CD4-positive, alpha-beta T cell treated with Interleukin-15 for 1 hour (primary cell): ENCODE measurements around the gene DACT2.

ENCODE experiments used
- DNase-seq: peaks from one replicate; pipeline ENCODE4 v3.0.0-alpha.2; 2020

DACT2 gene

DNA sequence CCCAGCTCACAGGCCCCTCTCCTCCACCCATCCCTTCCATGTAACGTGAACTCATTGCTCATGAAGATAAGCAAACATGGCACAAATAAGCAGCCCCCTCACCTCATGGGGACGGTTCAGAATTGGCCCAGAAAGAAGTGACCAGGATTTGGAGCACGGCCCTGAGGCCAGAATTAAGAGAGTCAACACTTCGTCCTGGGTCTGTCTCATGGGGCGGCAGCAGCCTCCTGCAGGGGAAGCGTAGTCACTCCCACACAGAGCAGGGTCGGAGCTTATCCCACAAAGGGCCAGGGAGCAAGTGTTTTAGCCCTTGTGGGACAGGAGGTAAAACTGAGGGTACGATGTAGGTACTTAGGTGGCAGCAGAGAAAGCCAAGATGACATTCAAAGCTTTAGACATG, 28.6 kb upstream of the DACT2 start:
- no peak for DNase-seq

GRCh38 chr6:168347615-168348014, 28.0 kb upstream of the DACT2 start:
- no peak for DNase-seq

GRCh38 chr6:168347053-168347452, 27.5 kb upstream of the DACT2 start:
- no peak for DNase-seq

DNA sequence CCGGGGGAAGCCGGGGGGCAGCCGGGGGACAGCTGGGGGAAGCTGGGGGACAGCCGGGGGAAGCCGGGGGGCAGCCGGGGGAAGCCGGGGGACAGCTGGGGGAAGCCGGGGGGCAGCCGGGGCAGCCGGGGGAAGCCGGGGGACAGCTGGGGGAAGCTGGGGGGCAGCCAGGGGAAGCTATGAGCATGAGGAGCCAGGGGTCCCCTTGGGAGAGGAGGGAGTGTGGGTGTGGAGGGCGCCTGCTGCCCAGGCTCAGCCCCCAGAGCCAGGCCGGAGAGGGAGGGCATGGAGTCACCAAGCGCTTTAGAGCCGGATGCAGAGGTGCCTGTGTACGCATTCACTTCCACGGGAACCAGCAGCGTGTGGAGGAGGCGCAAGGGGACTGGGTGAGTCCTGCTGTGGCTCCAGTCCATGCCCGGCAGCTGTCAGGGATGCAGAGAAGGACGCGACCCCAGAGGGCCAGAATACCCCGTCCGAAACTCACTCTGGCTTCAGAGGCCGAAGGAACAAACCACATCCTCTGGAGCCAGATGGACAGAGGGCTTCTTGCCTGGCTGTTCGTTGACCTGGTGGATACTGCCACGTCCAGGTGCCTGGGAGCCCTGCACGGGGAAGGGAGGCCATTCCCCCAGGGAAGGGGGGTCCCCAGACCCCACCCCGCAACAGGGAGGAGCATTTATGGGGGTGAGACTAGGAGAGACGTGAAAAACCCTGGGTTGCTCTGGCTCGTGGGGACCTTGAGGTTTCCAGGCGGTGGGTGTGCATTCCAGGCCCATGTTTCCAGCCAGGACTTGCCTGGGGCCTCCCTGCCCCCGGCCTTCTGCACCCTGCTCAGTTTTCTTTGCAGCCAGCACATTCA, 26.5 kb upstream of the DACT2 start:
- no peak for DNase-seq

DNA sequence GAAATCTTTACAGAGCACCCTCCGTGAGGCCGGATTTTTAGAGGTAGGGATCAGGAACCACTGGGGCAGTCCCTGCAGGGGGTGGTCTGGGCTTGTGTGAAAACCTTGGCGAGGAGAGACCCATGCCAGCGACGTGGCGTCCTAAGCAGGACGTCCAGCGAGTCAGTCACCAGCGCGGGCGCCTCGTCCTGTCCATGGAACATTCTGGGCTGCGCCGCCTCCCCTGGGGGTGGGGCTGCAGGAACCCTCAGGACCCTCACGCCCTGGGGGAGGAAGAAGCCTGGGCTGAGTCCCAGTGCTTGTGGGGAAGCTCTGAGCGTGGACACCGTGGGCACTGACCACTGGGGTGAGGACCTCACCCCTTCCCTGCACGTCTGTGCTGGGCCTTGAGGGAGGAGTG, 25.7 kb upstream of the DACT2 start:
- DNase-seq = no peak

GRCh38 chr6:168344338-168344737, 24.8 kb upstream of the DACT2 start:
- DNase-seq = no peak

DNA sequence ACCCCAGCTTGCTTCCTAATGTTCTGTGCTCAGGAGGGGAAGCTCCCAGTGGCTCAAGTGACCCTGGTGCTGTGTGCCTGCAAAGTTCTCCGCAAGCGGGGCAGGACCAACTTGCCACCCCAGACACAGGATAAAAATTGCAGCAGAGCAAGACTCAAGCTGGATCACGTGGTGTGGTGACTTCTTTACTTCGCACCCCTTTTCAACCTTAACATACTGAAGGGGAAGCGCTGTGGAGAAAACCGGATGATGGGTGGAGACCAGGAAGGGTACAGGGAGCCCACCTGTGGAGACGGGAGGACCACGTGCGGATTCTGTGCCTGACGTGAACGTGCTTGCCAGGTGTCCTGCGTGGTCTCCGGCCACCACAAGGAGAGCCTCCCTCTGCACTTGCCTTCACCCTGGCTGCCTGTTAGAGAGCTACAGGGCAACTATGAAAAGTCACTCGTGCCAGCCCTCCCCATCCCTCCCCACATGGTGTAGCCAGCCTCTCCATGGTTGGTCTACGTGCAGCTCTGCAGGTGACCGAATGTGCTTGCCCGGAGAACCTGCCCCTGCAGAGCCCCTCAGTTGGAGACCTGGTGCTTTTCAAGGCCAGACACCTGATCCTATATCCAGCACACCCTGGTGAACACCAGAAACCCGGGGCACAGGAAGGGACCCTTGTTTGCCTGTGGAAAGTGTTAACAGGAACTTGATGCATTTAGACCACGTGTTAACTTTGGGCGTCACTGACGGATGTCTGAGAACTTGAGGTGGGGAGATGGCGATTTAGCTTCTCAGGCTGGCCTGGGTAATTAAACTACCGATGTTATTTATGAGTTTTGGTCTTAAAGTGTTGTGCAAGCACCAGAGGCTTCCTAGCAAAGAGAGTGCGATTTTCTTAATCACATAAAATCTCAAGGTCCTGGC, 23.9 kb upstream of the DACT2 start:
- DNase-seq = no peak

- no peak for DNase-seq
These were observed 23.1 kb upstream of the DACT2 start for GRCh38 chr6:168342636-168343035.

GRCh38 chr6:168341280-168341900, 21.8 kb upstream of the DACT2 start:
- no peak for DNase-seq

DNA sequence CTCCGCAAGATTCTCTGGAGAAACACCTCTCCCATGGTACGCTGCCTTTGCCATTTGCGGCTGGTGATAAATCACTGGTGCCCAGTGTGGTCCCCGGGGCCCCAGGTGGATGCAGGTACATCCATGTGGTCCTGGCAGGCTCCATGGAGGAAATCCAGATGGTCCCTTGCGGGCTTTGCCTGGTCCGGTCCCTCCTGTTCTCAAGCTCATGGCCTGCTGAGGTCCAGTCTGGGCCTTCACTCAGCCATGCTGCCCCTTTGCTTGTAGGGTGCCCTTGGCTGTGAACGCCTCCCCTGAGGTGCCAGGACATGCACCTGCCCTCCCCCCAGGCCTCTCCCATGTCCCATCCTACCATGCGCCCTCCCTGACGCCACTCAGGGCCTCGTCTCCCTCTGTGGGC, 21.2 kb upstream of the DACT2 start:
- DNase-seq = no peak

- no peak for DNase-seq
These were observed 19.2 kb upstream of the DACT2 start for GRCh38 chr6:168338777-168339176.

DNA sequence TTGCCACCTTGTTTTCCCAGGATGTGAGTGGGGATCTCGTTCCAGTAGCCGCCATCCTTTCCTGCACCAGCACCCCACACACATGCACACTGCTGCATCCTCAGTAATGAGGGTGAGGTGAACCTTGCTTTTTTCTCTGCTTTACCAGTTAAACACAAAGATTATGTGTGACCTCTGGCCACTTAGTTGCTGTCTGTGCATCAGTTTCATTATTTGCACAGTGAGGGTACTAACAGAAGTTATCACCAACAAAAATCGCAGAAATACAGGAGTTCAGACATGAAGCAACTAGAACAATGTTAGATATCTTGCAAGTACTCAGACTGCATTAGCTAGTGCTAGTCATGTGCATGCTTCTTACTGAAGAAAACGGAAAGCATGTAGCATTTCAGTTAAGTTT, 17.4 kb upstream of the DACT2 start:
- no peak for DNase-seq

GRCh38 chr6:168333989-168334388, 14.4 kb upstream of the DACT2 start:
- no peak for DNase-seq

DNA sequence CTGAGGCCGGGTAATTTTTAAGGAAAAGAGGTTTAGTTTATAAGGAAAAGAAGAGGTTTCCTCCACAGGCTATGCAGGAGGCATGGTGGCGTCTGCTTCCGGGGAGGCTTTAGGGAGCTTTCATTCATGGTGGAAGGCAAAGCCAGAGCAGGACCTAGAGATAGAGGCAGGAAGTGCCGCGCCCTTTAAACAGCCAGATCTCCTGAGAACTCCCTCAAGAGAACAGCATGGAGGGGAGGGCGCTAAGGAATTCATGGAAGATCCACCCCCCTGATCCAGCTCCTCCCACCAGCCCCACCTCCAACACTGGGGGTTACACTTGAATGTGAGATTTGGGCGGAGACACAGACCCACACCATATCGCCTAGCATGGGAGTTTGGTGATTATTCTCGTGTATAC, 13.9 kb upstream of the DACT2 start:
- no peak for DNase-seq

DNA sequence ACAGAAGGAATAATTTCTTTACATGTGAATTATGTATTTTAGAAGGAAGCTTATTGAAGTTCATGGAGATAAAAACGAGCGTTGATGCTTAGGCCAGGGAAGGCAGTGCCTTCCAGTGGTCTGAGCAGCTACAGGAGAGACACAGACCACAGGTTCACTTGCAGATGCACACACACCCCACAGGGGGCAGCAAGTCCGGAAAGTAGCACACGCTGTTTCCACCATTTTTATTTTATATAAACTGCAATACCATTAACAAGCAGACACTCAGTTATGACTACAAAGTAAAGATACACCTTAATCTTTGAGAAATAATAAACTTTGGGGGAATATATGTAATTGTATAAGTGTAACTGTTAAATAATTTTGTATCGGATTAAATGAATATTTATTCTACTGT, 13.5 kb upstream of the DACT2 start:
- DNase-seq = no peak

DNA sequence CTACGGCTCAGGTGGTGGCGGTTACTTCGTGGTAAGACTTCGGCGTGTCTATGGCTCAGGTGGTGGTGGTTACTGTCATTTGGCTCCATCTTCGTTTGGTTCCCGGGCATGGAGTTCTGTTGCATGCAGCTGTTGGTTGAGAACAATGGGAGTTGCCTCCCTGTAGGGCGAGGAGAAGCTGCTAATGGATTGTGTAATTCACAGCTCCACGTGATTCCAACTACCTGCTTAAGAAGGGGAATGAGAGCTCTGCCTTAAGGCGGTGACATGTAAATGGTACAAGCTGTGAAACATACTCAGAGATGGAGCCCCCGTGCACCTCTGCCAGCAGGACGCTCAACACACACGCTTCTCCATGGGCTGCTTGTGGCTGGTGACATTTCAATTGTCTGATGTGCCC, 12.4 kb upstream of the DACT2 start:
- no peak for DNase-seq

DNA sequence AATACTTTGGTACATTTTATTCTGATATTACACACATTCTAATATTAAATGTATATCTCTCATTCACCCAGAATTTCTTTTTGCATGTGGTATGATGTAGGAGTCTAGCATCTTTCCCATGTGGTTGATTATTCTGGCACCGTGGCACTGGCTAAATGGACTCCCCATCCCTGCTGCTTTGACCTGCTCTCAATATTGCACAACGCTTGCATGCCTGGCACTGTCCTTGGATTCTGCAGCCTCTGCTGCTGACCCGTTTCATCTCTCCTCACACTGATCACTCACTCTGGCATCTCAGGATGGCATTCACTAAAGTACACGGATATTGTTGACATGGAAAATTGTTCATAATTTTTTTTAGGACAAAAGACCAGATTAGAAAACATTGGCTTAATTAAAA, 11.5 kb upstream of the DACT2 start:
- no peak for DNase-seq

DNA sequence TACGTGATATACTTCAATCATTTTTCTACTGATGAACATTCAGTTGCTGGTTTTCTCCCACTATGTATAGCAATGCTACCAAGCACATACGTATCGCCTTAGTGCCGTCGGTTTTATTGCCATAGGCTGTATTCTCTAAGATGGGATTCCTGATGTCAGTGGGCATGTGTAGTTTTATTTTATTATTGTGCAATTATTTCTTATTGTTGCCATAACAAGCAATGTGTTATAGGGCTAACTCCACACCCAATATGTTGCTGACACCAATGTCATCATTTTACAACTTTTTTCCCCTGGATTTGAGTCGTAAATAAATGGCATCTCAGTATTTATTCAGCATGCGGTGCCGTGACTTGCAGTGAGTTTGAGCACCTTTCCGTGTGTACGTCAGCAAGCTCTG, 10.8 kb upstream of the DACT2 start:
- DNase-seq = no peak

- DNase-seq = no peak
These were observed 8.5 kb upstream of the DACT2 start for GRCh38 chr6:168328086-168328485.

GRCh38 chr6:168326294-168327261, 7.0 kb upstream of the DACT2 start:
- no peak for DNase-seq

DNA sequence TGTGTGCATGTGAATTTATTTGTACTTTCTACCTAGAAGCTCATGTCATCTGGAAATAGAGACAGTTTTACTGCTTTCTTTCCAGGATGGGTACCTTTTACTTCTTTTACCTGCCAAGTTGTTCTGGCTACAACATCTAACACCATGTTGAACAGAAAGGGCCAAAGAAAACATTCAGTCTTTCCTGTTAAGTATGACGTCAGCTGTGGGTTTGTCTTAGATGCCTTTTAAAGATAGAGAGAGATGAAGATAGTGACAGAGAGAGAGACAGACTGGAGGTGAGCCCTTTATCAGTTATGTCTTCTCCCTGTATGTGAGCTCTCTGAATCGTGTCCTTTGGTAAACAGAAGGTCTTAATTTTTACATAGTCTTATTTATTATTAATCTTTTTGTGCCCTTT, 3.4 kb upstream of the DACT2 start:
- no peak for DNase-seq

GRCh38 chr6:168320634-168321033, 1.1 kb upstream of the DACT2 start:
- no peak for DNase-seq
